ENCODE measurements around the gene SLC25A53.

DNA sequence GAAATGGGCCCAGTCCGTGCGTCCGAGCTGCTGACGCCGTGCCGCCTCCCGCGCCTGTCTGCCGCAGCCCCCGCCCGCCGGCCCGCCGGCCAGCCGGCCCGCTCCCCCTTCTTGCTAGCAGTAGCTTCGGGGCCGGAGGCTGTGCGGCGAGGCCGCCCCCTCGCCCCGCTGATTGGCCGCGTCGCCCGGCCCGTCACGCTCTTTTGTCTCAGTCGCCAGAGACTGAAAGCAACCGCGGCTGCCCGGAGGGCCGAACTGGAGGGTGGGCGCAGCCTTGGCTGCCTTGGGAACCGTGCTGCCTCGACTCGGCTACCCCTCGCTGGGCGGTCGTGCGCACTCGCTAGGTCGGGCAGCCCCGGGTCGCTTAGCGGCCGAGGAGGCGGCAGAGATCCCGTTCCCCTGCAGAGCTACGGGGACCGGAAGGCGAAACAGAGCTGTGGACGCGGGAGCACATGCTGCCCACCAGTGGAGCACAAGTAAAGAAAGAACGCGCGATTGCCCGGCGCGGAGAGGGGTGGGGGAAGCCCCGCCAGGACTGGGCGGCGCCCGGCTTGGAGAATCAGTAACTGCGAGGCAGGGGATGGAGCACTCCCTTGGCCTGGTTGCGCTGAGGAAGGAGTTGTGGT is 44.4 kb downstream of the SLC25A53 start, which contains the start of gene ZCCHC18:
- TF ChIP-seq, protein P1, sequence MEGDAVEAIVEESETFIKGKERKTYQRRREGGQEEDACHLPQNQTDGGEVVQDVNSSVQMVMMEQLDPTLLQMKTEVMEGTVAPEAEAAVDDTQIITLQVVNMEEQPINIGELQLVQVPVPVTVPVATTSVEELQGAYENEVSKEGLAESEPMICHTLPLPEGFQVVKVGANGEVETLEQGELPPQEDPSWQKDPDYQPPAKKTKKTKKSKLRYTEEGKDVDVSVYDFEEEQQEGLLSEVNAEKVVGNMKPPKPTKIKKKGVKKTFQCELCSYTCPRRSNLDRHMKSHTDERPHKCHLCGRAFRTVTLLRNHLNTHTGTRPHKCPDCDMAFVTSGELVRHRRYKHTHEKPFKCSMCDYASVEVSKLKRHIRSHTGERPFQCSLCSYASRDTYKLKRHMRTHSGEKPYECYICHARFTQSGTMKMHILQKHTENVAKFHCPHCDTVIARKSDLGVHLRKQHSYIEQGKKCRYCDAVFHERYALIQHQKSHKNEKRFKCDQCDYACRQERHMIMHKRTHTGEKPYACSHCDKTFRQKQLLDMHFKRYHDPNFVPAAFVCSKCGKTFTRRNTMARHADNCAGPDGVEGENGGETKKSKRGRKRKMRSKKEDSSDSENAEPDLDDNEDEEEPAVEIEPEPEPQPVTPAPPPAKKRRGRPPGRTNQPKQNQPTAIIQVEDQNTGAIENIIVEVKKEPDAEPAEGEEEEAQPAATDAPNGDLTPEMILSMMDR (IDR thresholded peaks at IDR 0.05): no peak
- no peak for TF ChIP-seq CBX8 (IDR thresholded peaks at IDR 0.05)
- no peak for TF ChIP-seq HDAC2 (IDR thresholded peaks at IDR 0.05)
- no peak for TF ChIP-seq CEBPB (IDR thresholded peaks at IDR 0.05)
- no peak for TF ChIP-seq ZNF302 (CRISPR knock-in tag; IDR thresholded peaks at IDR 0.05)
- no peak for TF ChIP-seq POLR2A (IDR thresholded peaks at IDR 0.05; ENCODE audit: low read length)
- TF ChIP-seq JUNB (IDR thresholded peaks at IDR 0.05): no peak
- no peak for TF ChIP-seq NFE2L2 (conservative IDR thresholded peaks at IDR 0.05; ENCODE audit: low read length)

Data from A549 (cell line).